HG02678 (cell line): Measurements from ENCODE around the gene ZFP36L1.
"Not testable (repeated sequence)": the region's sequence is repeated elsewhere in the genome, so short reads cannot be mapped to it uniquely, and the experiment has no call there.

ENCODE experiments used
- ATAC-seq: cut with Tn5 transposase; IDR thresholded peaks from one replicate; pipeline ENCODE4 v1.9.1; 2021; ENCODE audit warnings: mild to moderate bottlenecking, moderate library complexity; ENCODE audit not compliant: unreplicated experiment

ZFP36L1 gene

DNA sequence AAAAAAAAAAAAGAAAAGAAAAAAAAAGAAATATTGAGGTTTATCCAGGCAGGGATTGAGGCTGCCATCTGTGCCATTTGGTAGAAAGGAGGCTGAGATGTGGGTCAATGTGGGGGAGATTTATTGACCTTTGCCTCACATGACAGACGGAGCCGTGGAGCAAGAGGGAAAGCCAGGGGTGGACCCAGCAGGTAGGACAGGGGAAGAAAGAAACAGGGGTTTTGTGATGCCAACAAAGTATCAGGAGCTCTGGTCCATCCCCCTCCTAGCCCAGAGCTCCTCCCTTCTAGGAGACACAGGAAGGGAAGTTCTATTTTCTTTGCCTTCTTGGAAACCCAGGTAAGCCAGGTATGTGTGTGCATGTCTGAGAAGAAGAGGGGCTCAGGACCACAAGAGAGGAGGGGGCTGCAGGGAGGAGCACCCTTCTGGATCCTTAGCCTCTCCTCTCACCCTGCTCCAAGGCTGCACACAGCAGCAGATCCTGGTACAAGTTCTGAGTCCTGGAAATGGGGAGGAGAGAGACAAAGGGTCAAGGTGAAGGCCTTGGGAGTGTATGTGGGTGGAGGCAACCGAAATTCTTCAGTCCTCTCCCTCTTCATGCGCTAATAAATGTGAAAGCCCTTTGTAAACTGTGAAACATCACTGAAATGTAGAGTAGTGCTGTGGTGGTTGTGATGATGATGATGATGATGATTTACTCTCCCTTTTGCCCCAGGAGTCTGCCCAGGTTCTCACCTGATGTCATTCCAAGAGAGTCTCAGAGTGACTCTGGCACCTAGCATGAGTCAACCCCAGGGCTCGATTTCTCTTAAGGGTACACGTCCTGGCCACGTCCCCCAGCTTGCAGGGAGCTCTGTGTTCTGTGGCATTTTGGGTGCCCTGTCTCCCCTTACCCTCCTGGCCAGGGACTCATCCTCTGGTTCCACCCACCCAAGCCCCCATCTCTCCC is 26.3 kb downstream of the ZFP36L1 start:
- ATAC-seq = no peak

DNA sequence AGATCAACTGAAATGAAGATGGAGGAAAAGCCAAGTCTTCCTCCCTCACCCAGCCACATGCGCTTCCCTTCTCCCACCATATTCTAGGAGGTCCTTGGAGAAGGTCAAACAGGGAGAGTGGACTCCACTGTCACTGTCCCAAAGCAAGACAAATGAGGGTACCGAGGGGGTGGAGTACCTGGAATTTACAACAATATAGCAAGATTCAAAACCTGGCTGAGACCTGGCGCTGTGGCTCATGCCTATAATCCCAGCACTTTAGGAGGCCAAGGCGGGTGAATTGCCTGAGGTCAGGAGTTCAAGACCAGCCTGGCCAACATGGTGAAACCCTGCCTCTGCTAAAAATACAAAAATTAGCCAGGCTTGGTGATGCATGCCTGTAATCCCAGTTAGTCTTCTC is 29.0 kb downstream of the ZFP36L1 start:
- ATAC-seq = not testable (repeated sequence)

DNA sequence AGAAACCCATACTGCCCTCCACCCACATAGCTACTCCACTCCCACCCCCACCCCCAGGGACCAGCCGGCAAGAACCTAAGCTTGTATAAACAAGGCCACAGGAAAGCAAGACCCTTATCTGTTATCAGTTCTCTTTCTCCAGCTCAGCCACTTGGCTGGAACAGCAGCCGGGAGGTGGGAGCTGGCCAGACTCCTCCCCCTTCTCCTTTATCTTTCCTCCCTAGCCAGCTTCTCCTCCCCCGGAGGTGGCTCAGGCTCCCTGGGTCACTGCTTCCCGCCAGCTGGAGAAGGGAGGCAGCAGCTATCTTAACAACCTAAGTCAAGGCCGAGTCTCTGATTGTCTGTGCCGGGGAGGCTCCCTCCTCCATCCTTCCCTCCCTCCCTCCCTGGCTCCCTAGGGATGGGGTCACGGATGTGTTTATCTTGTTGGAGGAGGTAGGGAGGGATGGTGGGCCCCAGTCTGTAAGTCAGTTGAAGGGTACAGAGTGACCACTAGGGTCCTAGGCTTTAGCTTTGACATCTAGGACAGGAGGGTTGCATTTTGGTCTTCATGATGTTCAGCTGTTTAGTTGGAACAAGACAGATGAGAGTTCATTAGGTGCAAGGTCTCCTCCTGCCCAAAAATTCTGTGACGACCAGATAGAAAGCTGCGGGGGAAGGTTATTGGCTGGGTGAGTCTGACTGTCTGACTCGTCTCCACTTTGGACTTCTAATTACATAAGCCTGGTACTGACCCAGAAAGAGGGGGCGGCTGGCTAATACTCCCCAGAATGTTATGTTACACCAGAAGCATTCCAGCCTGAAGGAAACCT is 29.7 kb downstream of the ZFP36L1 start:
- ATAC-seq = no peak

DNA sequence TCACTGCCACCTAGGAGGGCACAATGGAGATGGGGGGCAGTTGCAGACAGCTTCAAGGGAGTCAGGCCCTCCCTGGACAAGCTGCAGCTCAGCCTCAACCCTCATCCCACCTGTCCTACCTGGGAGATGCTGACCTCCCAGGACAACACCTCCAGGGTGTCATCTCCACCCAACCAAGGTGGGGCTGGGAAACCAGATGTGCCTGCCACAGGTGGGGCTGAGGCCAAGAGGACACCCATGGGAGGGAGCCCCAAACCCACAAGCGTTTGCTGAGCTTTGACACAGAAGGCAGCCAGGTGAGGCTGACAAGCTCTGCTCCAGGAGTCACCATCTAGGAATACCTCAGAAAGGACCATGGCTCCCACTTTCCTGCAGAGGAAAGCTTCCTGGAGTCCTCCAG is 31.5 kb downstream of the ZFP36L1 start:
- no peak for ATAC-seq

DNA sequence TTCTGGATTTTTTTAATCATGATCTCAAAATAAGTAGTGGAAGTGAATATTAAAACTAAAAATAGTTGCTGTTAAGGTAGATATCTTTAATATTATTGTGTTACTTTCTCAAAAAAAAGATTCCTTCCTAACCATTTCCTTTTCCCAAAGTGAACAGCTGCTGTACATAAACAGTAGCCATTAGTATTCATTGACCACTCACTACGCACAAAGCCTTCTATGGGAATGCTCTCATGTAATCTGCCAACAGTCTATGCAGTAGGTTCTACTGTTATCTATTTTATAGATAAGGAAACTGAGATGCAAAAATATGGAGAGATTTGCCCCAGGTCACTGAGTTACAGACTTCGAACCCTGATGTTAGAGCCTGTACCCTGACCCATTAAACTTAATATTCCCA is 32.1 kb downstream of the ZFP36L1 start:
- no peak for ATAC-seq

DNA sequence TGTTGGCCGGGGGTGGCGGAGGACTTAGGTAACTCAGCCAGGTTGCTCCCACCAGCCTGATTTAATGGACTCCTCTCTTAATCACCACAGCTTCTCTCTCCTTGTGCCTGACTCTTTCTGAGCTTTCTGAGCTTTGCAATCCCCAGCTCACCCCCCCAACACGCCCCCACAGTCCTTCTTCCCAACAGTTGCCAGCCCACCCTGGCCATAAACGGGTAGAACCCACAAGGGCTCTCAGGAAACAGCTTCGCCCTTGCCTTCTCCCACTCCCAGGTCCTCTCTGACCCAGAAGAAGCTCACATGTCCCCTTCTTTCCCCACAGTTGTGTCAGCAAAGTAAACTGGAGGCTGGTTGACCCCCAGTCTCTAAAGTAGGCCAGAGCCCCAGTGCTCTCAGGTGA is 32.9 kb downstream of the ZFP36L1 start:
- no peak for ATAC-seq

DNA sequence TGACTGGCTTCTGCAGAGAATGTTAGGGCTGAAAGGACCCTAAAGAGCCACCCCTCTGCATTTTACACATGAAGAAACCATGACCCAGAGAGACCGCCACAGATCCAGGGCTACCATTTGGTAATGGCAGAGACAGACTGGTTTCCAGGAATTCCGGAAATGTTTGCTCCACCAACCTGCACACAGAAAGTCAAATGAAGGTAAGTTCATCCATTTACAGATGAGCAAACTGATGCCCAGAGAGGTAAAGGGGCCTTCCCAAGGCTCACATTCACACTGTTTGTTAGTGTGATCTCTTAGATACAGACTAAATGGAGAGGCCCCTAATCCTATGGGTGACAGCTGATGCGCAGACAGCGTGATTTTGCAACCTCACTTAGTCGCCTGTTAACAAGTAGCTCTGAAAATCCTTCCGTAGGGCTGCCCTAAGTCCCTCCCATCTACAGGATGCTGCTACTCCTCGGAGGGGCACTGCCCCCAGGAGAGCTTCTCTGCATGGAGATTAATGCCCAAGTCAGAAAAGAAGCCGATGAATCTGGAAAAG is 33.8 kb downstream of the ZFP36L1 start:
- no peak for ATAC-seq

DNA sequence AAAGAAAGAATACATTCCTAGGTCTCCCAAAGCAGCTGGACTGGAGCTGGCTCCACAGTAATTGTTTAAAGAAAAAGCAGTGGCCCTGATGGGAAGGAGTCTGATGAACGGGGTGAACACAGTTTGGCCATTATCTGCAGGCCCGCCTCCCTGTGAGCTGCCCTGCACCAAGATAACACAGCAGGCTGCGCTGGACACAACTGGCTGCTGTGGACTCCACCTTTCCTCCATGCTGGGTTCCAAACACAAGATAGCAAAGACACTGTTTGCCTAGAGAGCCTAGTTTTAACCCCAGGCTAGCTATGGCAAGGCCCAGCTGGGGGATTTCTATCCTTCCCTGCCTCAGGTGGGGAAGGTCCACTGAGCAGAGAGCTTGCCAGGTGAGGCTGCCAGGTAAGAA is 34.6 kb downstream of the ZFP36L1 start:
- ATAC-seq = no peak

DNA sequence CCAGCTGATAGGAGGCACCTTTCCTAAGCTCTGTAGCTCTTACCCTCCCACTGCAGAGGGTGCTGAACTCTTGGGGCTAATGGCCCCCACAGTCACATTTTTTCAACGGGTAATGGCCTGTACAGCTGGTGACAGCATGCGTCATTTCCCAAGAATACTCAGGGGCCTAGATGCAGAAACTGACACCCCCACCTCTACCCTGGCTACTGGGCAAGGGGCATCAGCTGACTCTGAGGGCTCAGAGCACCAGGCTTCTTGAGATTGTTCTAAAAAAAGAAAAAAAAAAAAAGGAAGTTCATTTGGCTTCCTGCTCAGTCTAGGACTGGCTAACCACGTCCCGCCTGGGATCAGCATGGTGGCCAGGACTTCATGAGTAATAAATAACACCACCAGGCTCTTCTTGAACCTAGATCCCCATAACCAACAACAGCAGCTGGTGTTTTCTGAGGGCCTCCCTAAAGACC is 35.2 kb downstream of the ZFP36L1 start:
- no peak for ATAC-seq

DNA sequence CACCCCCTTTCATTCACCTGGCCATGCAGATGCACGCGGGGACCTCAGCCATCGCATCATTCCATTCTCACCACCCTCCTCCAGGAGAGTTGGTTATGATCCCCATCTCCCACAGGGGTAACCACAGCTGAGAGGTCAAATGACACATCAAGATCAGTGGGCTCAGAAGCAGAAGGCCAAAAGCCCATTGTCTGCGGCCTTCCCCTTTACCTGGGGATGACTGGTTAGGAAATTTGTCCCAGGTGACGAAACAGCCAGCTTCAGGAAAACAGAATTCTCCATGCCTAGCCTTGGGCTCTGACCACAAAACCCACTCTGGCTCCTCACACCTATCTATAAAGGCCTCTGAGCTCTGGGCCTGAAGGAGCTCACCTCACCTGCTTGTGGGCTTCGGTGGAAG is 36.1 kb downstream of the ZFP36L1 start:
- no peak for ATAC-seq

DNA sequence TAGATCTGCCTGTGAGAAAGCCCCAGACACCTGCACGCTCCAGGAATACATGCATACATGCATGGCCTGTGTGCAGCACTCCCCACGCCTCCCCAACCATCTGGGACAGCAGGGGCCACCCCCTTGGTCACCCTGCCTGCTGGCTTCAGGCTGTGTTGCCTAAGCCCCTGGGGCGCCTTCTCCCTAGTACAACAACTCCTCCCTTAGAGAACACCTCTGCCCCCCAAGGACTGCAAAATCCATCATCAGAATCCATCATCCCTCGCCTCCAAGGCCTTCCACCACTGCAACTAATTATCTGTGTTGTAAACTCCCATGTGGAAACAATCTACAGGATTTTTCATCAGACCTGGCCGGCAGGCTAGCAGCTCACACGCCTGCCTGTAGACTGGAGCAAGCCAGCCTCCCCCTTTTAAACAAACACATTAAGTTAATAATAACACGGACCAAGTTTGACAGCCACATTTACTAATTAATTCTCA is 36.8 kb downstream of the ZFP36L1 start:
- no peak for ATAC-seq

DNA sequence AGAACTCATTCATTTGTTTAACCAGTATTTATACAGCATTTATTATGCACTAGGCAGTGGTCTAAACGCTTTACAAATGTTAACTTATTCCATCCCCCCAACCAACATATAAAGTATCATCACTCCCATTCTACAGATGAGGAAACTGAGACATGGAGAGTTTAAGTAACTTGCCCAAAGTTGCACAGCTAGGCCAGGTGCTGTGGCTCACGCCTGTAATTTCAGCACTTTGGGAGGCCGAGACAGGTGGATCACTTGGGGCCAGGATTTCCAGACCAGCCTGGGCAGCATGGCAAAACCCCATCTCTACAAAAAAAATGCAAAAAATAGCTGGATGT is 37.9 kb downstream of the ZFP36L1 start:
- ATAC-seq = no peak

DNA sequence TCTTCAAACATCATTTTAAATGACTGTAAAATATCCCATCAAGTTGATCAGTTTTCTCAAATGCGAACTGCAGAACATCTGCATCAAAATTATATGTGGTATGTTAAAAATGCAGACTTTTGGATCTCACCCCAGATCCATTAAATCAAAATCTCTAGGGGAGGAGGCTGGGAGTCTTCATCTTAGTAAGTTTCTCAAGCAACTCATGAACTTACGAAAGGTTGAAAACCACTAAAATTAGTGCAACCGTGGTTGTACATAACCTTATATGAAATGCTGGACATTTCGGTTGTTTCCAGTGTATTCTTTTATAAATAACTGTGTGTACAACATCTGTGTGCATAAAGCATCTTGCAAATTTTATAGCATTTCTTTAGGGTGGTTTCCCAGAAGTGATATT is 39.2 kb downstream of the ZFP36L1 start:
- no peak for ATAC-seq

DNA sequence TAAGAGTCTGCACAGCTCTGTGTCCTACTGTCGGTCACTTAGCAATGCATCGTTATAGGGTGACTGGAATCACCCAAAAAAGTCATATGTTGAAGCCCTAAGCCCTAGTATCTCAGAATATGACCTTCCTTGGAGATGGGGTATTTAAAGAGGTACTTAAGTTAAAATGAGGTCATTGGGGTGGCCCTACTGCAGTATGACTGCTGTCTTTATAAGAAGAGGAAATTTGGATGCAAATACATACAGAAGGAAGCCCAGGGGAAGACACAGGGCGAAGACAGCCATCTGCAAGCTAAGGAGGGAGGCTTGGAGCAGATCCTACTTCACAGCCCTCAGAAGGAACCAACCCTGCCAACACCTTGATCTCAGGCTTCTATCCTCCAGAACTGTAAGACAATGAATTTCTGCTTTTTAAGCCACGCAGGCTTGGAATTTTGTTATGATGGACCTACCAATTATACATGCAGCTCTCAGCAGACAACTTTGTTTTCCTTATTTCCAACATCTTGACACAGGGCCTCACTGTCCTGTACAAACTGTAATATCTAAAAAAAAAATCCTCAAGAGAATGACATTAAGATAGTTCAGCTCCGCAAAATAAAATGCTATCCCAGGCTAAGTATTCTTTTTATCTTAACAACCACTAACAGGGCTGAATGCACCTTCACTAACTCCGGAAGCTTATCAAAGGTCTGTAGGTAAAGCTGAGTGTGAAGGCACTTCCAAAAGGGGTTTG is 40.4 kb downstream of the ZFP36L1 start:
- ATAC-seq = no peak

DNA sequence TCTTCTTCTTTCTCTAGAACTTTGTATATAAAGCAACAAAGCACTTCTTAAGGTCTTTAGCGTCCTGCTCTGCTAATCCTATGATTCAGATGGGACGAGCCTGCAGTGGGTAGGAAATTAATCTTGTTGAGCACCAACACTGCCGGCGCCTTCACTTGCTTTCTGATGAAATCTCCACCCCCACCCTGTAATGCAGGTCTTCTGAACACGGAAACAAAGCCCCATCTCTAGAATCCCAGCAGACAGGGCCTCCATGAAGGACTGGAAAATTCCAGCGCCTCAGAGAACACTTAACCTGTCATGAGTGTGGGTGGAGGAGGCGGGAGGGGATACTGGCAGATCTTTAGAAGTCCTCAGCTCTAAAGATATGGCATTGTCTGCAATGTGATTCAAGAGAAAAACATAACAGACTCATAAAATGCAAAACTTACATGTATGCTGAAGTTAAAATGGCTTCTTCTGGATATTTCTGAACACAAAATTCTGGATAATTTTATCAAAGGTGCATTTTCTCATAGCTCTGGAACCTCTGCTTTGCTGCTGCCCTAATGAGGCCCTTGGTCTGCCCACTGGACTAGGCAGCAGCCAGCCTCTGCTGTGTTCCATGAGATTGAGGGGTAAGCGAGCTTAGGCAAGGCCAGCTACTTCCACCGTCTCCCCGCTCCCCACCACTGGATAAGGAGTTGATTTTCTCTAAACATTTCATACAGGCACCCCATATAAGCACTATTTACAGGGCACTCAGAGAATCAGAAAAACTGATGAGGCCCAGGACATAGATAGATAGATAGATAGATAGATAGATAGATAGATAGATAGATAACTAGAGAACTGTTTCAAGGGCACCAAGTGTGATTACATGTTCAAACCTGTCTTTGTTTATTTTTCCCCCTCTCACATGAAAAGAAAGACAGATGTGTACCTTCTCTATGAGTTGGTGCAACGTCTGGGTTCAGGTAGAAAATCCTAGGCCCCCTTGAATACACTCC is 43.1 kb downstream of the ZFP36L1 start:
- ATAC-seq = no peak

DNA sequence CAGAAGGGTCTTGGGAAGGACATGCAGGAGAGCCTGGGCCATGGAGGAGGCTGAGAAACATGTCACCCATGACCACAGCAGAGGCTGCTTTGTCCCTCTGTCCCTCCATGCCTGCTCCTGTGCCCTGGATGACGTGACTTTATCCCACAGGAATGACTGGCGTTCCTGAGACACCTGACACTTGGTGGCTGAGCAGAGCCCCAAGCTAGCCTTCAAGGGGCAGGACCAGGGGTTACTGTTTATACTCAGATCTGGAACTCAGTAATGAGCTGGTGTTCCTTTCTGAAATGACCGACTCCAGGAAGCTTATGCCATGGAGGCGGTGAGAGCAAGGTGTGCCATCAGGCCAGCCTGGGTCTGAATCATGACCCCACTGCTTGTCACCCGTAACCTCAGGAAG is 44.2 kb downstream of the ZFP36L1 start:
- ATAC-seq = no peak

DNA sequence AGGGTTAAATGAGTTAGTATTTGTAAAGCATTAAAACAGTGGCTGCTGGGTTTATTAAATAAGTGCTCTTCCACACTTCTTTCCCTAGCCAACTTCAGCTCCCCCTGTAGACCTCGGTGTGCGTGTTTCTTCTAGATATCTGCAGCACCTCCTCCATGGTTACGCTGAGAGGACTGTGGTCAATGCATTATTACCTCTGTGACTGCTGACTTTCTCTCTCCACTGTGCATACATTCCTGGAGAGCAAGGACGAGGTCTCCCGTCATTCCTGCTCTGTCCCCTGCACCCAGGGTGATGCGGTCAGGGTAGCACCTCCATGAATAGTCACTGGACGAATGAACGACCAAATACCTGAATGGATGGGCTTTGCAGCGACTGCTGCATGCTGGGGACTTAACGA is 44.6 kb downstream of the ZFP36L1 start:
- no peak for ATAC-seq

DNA sequence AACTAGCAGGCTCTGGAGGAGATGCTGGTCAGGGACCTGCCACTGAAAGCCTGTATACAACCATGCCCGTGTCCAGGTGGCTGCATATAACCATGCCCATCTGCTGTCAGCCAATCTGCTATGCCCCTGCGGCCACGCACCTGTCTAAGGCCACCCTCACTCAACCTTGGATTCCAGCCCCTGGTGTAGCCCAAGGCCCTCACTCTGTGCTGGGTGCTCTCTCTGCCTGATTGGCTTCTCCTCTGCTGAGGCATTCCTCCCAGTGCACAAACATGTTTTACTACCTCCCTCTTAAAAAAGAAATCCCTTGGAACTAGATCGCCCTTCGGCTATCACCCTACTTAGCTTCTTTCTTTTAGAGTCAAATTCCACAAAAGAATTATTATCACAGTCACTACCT is 45.5 kb downstream of the ZFP36L1 start:
- ATAC-seq = no peak

DNA sequence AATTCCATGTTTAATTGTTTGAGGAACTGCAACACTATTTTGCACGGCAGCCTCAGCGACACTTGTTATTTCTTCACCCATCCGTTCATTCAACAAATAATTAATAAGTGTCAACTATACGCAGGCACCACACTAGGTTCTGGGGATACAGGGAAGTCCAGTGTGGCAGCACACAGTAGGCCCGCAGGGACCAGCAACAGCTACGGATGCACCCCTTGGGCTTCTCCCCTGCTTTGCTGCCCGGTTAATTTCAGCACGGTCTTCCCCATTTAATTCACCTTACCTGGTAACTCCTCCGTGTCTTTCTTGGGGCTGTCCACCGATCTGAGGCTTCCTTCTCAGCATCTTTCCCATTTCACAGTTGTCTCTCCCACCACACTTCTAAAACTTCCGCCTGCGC is 48.3 kb downstream of the ZFP36L1 start:
- ATAC-seq = no peak
